ENCODE results near the gene LRTM2. TPM values are rescaled to one million over a fixed set of nuclear protein-coding genes. Genes with fewer than 3 reads are reported as not detected.

LRTM2 gene
- total and polyA plus RNA-seq, 2 of the 4 experiments (the other 2 are of a cell fraction), result not detected

DNA sequence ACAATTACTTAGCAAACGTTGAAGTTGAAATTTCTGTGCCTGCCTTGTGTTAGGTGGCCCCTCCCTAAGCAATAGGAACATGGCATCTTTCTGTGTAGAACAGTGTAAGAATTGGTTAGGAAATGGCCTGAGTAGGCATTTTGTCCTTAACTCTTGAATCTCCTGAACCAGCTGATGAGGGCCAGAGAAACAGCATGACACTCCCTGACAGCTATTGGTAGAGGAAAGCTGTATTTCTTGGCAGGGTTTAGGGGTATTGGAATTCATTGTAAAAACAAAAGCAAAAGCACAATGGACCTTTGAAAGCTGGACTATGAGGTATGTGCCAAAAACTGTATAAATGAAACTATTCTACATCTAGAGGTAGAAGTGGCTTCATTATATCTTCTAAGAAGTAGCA lies 40.6 kb upstream of the LRTM2 start:
- POLR2A ChIA-PET (ENCODE audit: unreplicated experiment), result no interaction called here
- intact Hi-C loops (cut with micrococcal nuclease), result loop anchor here (2.0 to 5.0 kb wide), 2 partner anchors 47 to 89 kb away; partner anchors contain the start of gene ADIPOR2
- no peak overlapping the region for H3K27ac ChIP-seq (ENCODE audit: insufficient read depth, low read length)
- peak; percentile 75 for DNase-seq
- H3K4me1 ChIP-seq (ENCODE audit: control insufficient read depth, insufficient read depth, low read length), result peaks cover 22% of the 10 kb centered on the region
- no CpG with 5 or more reads among the region's 1 CpG for WGBS, 2 experiments (ENCODE audit: extremely low coverage in 2 of 2, insufficient read length in 1 of 2)
- H2BK5ac ChIP-seq (ENCODE audit: low read depth, low read length, poor library complexity, severe bottlenecking), result no peak overlapping the region
- H3K14ac ChIP-seq (replicated peaks; ENCODE audit: low read depth, low read length), result no peak overlapping the region
- H2BK20ac ChIP-seq (ENCODE audit: low read depth, low read length), result no peak overlapping the region
- dilution Hi-C loops (cut with HindIII; ENCODE audit: low sequenced_read_pairs, unreplicated experiment), result no loop called here
- peaks cover 3 to 56% of the 10 kb centered on the region in 2 experiments; a peak in 3 of 4 replicates for H3K79me1 ChIP-seq (ENCODE audit: low read depth in 1 of 2, low read length in 2 of 2)
- no peak overlapping the region for H3K56ac ChIP-seq (ENCODE audit: extremely low read depth, insufficient read depth, low read length)
- no peak overlapping the region for H3K23ac ChIP-seq (ENCODE audit: low read depth, low read length)
- TF ChIP-seq POLR2A (IDR thresholded peaks at IDR 0.05; ENCODE audit: low read depth, low read length), result no peak
- no peak for TF ChIP-seq CHD1 (IDR thresholded peaks at IDR 0.05; ENCODE audit: low read depth, low read length)
- peak; percentile 44; the same call in 1 of the 2 replicates for TF ChIP-seq MAFK (IDR thresholded peaks at IDR 0.05; ENCODE audit: low read depth, low read length)
- peak; percentile 11; the same call in 1 of the 2 replicates for ATAC-seq (ENCODE audit: low read depth)
- no peak overlapping the region for H2AK9ac ChIP-seq (replicated peaks; ENCODE audit: low read depth, low read length, poor library complexity)
- H3K18ac ChIP-seq (ENCODE audit: low read depth, low read length), result no peak overlapping the region
- H3K4ac ChIP-seq (ENCODE audit: low read depth, low read length), result no peak overlapping the region
- CTCF ChIA-PET, result no interaction called here
- peaks cover 11% of the 10 kb centered on the region; the same call in 1 of the 2 replicates for H4K20me1 ChIP-seq (ENCODE audit: insufficient read depth, low read length)
- H4K8ac ChIP-seq (ENCODE audit: low read depth in 2 of 2, low read length in 2 of 2), result no peak overlapping the region
- H3K27me3 ChIP-seq (ENCODE audit: control insufficient read depth, insufficient read depth, low read length), result no peaks in the 10 kb centered on the region
- no peak overlapping the region for H3K4me3 ChIP-seq (ENCODE audit: insufficient read depth, low read depth, low read length)
- H2AFZ ChIP-seq (replicated peaks; ENCODE audit: low read length, poor library complexity), result no peak overlapping the region
- no peak overlapping the region for H2BK120ac ChIP-seq (ENCODE audit: low read depth, low read length)
- no peak overlapping the region for H3K4me2 ChIP-seq (ENCODE audit: low read depth, low read length)
- no peak overlapping the region for H2BK15ac ChIP-seq (ENCODE audit: low read depth, low read length)
- no peak overlapping the region for H4K91ac ChIP-seq (ENCODE audit: insufficient read depth, low read depth, low read length)
- H4K5ac ChIP-seq (ENCODE audit: low read depth, low read length), result no peak overlapping the region
- in situ Hi-C loops (cut with MboI; ENCODE audit: low sequenced_read_pairs), result no loop called here
- peaks cover 2% of the 10 kb centered on the region; the same call in 1 of the 2 replicates for H3K36me3 ChIP-seq (ENCODE audit: control insufficient read depth, insufficient read depth, low read length)
- no peak overlapping the region for H2AK5ac ChIP-seq (ENCODE audit: low read depth, low read length)
- no TSS peak for BruUV-seq (replicated peaks)
- no peaks in the 10 kb centered on the region for H3K9me3 ChIP-seq (ENCODE audit: control insufficient read depth, insufficient read depth, low read length)
- peaks cover 18% of the 10 kb centered on the region for H3K9me1 ChIP-seq (ENCODE audit: insufficient read depth, low read length)
- H3K9ac ChIP-seq (ENCODE audit: low read depth, low read length), result no peak overlapping the region

Measured in IMR-90 (cell line).